HG03520 (cell line): ENCODE data around the gene DDB1.

Experiments
- ATAC-seq: cut with Tn5 transposase; IDR thresholded peaks from one replicate; pipeline ENCODE4 v1.9.1; 2021; ENCODE audit warnings: mild to moderate bottlenecking, moderate library complexity; ENCODE audit not compliant: unreplicated experiment

Gene DDB1

GRCh38 chr11:61332797-61333549 is at the start of gene DDB1, which contains the start of gene TKFC:
Gene DDB1 (minus strand): TSS chr11:61333105. CDS start chr11:61332968, 137 bp downstream.
Gene TKFC (plus strand): TSS chr11:61333228. CDS start chr11:61334729, 1,501 bp downstream.
- peak; percentile 87 for ATAC-seq

GRCh38 chr11:61380884-61381283 is 48.0 kb upstream of the DDB1 start:
- ATAC-seq = no peak

GRCh38 chr11:61378713-61379313 is 45.9 kb upstream of the DDB1 start:
- no peak for ATAC-seq

- no peak for ATAC-seq
Observed at GRCh38 chr11:61377461-61378160, 44.7 kb upstream of the DDB1 start.

- no peak for ATAC-seq
Observed at GRCh38 chr11:61375761-61376108, 42.8 kb upstream of the DDB1 start.

- no peak for ATAC-seq
Observed at GRCh38 chr11:61372659-61373420, 39.9 kb upstream of the DDB1 start.

- no peak for ATAC-seq
Observed at GRCh38 chr11:61370349-61371005, 37.6 kb upstream of the DDB1 start.

- no peak for ATAC-seq
Observed at GRCh38 chr11:61369372-61370348, 36.8 kb upstream of the DDB1 start.

- no peak for ATAC-seq
Observed at GRCh38 chr11:61368646-61369045, 35.7 kb upstream of the DDB1 start.

- no peak for ATAC-seq
Observed at GRCh38 chr11:61367406-61367805, 34.5 kb upstream of the DDB1 start.

GRCh38 chr11:61364012-61364675 is 31.2 kb upstream of the DDB1 start:
- no peak for ATAC-seq

- no peak for ATAC-seq
Observed at GRCh38 chr11:61362542-61362875, 29.6 kb upstream of the DDB1 start.

- peak; percentile 84 for ATAC-seq
Observed at GRCh38 chr11:61361741-61362541, 29.0 kb upstream of the DDB1 start, which contains the start of the genes CYB561A3 and TMEM138. Gene CYB561A3 (minus strand): TSS chr11:61361882. CDS start chr11:61356713, 5,169 bp downstream. Gene TMEM138 (plus strand): TSS chr11:61362374. CDS start chr11:61364391, 2,017 bp downstream.

GRCh38 chr11:61361237-61361740 is 28.4 kb upstream of the DDB1 start:
- no peak for ATAC-seq

GRCh38 chr11:61359516-61359915 is 26.6 kb upstream of the DDB1 start:
- no peak for ATAC-seq

GRCh38 chr11:61358566-61358965 is 25.7 kb upstream of the DDB1 start:
- ATAC-seq = no peak

- no peak for ATAC-seq
Observed at GRCh38 chr11:61357894-61358239, 25.0 kb upstream of the DDB1 start.
